ENCODE measurements around the gene CTNND2.

CTNND2 gene

GRCh38 chr5:11491404-11492075 is 412.7 kb downstream of the CTNND2 start:
- no peak for DNase-seq (ENCODE audit: low read depth)
- H3K9me3 ChIP-seq (ENCODE audit: control insufficient read depth, low read length), result no peaks in the 10 kb centered on the region
- no peaks in the 10 kb centered on the region for H3K36me3 ChIP-seq (ENCODE audit: control insufficient read depth, insufficient read depth, low read length, severe bottlenecking)
- no peak overlapping the region for H3K9ac ChIP-seq (ENCODE audit: low read length)
- H3K27me3 ChIP-seq (replicated peaks; ENCODE audit: control insufficient read depth, insufficient read depth, low read length), result no peaks in the 10 kb centered on the region
- H3K4me1 ChIP-seq (ENCODE audit: control insufficient read depth, insufficient read depth, low read length), result no peaks in the 10 kb centered on the region
- H3K4me3 ChIP-seq (ENCODE audit: low read length), result no peak overlapping the region

GRCh38 chr5:11483630-11484029 is 420.6 kb downstream of the CTNND2 start:
- Histone ChIP-seq H3K4me3 (ENCODE audit: low read length) (no peak overlapping the region), H3K9ac (ENCODE audit: low read length) (no peak overlapping the region), H3K27me3 (replicated peaks; ENCODE audit: control insufficient read depth, insufficient read depth, low read length) (no peaks in the 10 kb centered on the region), H3K9me3 (ENCODE audit: control insufficient read depth, low read length) (no peaks in the 10 kb centered on the region), H3K36me3 (ENCODE audit: control insufficient read depth, insufficient read depth, low read length, severe bottlenecking) (no peaks in the 10 kb centered on the region), H3K4me1 (ENCODE audit: control insufficient read depth, insufficient read depth, low read length) (peaks cover 12% of the 10 kb centered on the region)
- no peak for DNase-seq (ENCODE audit: low read depth)

GRCh38 chr5:11482011-11482410 is 422.2 kb downstream of the CTNND2 start:
- no peak overlapping the region for H3K4me3 ChIP-seq (ENCODE audit: low read length)
- peaks cover 12% of the 10 kb centered on the region for H3K4me1 ChIP-seq (ENCODE audit: control insufficient read depth, insufficient read depth, low read length)
- no peaks in the 10 kb centered on the region for H3K9me3 ChIP-seq (ENCODE audit: control insufficient read depth, low read length)
- no peaks in the 10 kb centered on the region for H3K36me3 ChIP-seq (ENCODE audit: control insufficient read depth, insufficient read depth, low read length, severe bottlenecking)
- H3K9ac ChIP-seq (ENCODE audit: low read length), result no peak overlapping the region
- no peak for DNase-seq (ENCODE audit: low read depth)
- H3K27me3 ChIP-seq (replicated peaks; ENCODE audit: control insufficient read depth, insufficient read depth, low read length), result no peaks in the 10 kb centered on the region

- no peak overlapping the region for H3K9ac ChIP-seq (ENCODE audit: low read length)
- DNase-seq (ENCODE audit: low read depth), result no peak
- no peaks in the 10 kb centered on the region for H3K4me1 ChIP-seq (ENCODE audit: control insufficient read depth, insufficient read depth, low read length)
- H3K36me3 ChIP-seq (ENCODE audit: control insufficient read depth, insufficient read depth, low read length, severe bottlenecking), result no peaks in the 10 kb centered on the region
- no peak overlapping the region for H3K4me3 ChIP-seq (ENCODE audit: low read length)
- no peaks in the 10 kb centered on the region for H3K27me3 ChIP-seq (replicated peaks; ENCODE audit: control insufficient read depth, insufficient read depth, low read length)
- H3K9me3 ChIP-seq (ENCODE audit: control insufficient read depth, low read length), result no peaks in the 10 kb centered on the region
Observed at GRCh38 chr5:11477786-11478185, 426.5 kb downstream of the CTNND2 start.

GRCh38 chr5:11476866-11477265 is 427.4 kb downstream of the CTNND2 start:
- Histone ChIP-seq H3K4me1 (ENCODE audit: control insufficient read depth, insufficient read depth, low read length) (no peaks in the 10 kb centered on the region), H3K36me3 (ENCODE audit: control insufficient read depth, insufficient read depth, low read length, severe bottlenecking) (no peaks in the 10 kb centered on the region), H3K9me3 (ENCODE audit: control insufficient read depth, low read length) (no peaks in the 10 kb centered on the region), H3K27me3 (replicated peaks; ENCODE audit: control insufficient read depth, insufficient read depth, low read length) (no peaks in the 10 kb centered on the region), H3K4me3 (ENCODE audit: low read length) (no peak overlapping the region), H3K9ac (ENCODE audit: low read length) (no peak overlapping the region)
- no peak for DNase-seq (ENCODE audit: low read depth)

DNA sequence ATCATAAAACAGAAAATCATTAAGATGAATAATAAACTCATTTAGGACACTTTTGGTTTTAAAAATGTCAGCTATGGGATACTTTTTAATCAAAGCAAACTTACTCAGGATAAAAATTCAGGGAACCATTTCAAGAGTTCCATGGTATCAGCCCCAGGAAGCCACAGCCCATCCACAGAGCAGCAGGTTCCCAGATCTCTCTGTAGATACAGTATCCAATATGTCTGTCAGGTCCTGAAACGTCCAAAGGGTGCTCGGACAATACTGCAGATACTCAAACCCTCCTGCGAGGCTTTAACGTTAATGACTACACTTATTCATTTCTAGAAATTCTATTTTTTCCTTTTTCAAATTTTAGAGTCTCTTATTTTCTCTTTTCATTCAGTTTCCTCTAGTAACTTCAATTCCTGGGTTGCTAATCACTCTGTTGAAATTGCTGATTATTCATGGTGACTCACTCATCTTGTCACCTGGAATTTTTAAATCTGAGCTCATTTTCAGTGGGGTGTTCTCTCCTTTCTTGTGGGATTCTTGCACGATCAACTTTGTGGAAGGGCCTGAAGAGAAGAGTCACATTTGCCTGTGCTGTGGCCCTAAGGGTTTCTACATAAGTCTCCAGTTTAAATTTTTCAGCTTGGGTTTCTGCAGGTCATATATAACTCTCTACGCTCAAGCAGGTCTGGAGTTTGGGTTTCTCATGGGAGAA is 435.8 kb downstream of the CTNND2 start:
- no peak for DNase-seq (ENCODE audit: low read depth)

DNA sequence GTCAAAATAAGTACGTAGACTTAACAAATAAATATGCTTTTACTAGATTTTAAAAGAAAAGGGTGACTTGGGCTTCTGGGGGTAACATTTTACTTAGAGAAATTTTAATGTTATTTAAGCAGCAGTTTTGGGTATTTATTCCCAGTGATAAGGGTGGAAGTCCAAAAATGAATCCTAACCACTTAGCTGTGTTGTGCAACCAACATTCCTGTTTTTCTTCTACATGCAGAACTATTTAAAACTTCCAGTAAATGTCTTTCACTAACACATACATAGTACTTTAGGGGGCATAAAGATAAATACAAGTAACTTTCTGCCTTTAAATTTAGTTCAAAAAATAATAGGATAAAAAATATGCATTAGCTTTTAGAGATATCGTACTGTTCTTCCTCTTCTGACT is 436.7 kb downstream of the CTNND2 start:
- H3K27me3 ChIP-seq (replicated peaks; ENCODE audit: control insufficient read depth, insufficient read depth, low read length), result no peaks in the 10 kb centered on the region
- DNase-seq (ENCODE audit: low read depth), result no peak
- H3K4me1 ChIP-seq (ENCODE audit: control insufficient read depth, insufficient read depth, low read length), result peaks cover 22% of the 10 kb centered on the region
- no peaks in the 10 kb centered on the region for H3K9me3 ChIP-seq (ENCODE audit: control insufficient read depth, low read length)
- no peaks in the 10 kb centered on the region for H3K36me3 ChIP-seq (ENCODE audit: control insufficient read depth, insufficient read depth, low read length, severe bottlenecking)
- peak overlapping the region; percentile 38 for H3K4me3 ChIP-seq (ENCODE audit: low read length)
- peak overlapping the region; percentile 13 for H3K9ac ChIP-seq (ENCODE audit: low read length)

More for the DNA sequence above, 435.8 kb downstream of the CTNND2 start:
- no peak overlapping the region for H3K4me3 ChIP-seq (ENCODE audit: low read length)
- no peaks in the 10 kb centered on the region for H3K27me3 ChIP-seq (replicated peaks; ENCODE audit: control insufficient read depth, insufficient read depth, low read length)
- H3K9me3 ChIP-seq (ENCODE audit: control insufficient read depth, low read length), result no peaks in the 10 kb centered on the region
- H3K9ac ChIP-seq (ENCODE audit: low read length), result peak overlapping the region; percentile 13
- peaks cover 22% of the 10 kb centered on the region for H3K4me1 ChIP-seq (ENCODE audit: control insufficient read depth, insufficient read depth, low read length)
- no peaks in the 10 kb centered on the region for H3K36me3 ChIP-seq (ENCODE audit: control insufficient read depth, insufficient read depth, low read length, severe bottlenecking)

- no peaks in the 10 kb centered on the region for H3K36me3 ChIP-seq (ENCODE audit: control insufficient read depth, insufficient read depth, low read length, severe bottlenecking)
- no peaks in the 10 kb centered on the region for H3K27me3 ChIP-seq (replicated peaks; ENCODE audit: control insufficient read depth, insufficient read depth, low read length)
- H3K4me1 ChIP-seq (ENCODE audit: control insufficient read depth, insufficient read depth, low read length), result no peaks in the 10 kb centered on the region
- DNase-seq (ENCODE audit: low read depth), result no peak
- no peak overlapping the region for H3K4me3 ChIP-seq (ENCODE audit: low read length)
- no peak overlapping the region for H3K9ac ChIP-seq (ENCODE audit: low read length)
- H3K9me3 ChIP-seq (ENCODE audit: control insufficient read depth, low read length), result no peaks in the 10 kb centered on the region
Observed at GRCh38 chr5:11459716-11460115, 444.5 kb downstream of the CTNND2 start.

DNA sequence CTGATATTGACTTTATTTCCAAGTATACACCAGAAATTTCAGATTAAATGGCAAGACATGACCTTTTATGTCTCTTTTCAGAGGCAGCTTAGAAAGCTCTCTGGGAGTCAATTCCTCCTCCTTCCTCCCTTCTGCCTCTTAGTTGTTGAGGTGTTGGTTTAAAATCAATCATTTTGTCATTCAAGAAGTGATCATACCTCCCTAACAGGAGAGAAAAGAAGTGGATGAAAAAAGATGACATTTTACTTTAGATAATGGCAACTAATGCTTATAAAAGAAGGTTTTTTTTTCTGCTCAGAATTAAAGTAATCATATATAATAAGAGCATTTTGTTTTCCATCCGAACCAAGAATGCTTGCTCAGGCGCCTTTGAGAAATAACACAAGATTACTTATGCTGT is 448.7 kb downstream of the CTNND2 start:
- H3K27me3 ChIP-seq (replicated peaks; ENCODE audit: control insufficient read depth, insufficient read depth, low read length), result no peaks in the 10 kb centered on the region
- no peaks in the 10 kb centered on the region for H3K4me1 ChIP-seq (ENCODE audit: control insufficient read depth, insufficient read depth, low read length)

GRCh38 chr5:11452852-11453251 is 451.4 kb downstream of the CTNND2 start:
- no peak for DNase-seq (ENCODE audit: low read depth)

More for the DNA sequence above, 448.7 kb downstream of the CTNND2 start:
- no peaks in the 10 kb centered on the region for H3K9me3 ChIP-seq (ENCODE audit: control insufficient read depth, low read length)
- no peak for DNase-seq (ENCODE audit: low read depth)
- no peak overlapping the region for H3K9ac ChIP-seq (ENCODE audit: low read length)
- no peak overlapping the region for H3K4me3 ChIP-seq (ENCODE audit: low read length)
- no peaks in the 10 kb centered on the region for H3K36me3 ChIP-seq (ENCODE audit: control insufficient read depth, insufficient read depth, low read length, severe bottlenecking)

GRCh38 chr5:11449966-11450365 is 454.3 kb downstream of the CTNND2 start:
- Histone ChIP-seq H3K9ac (ENCODE audit: low read length) (no peak overlapping the region), H3K27me3 (replicated peaks; ENCODE audit: control insufficient read depth, insufficient read depth, low read length) (no peaks in the 10 kb centered on the region), H3K36me3 (ENCODE audit: control insufficient read depth, insufficient read depth, low read length, severe bottlenecking) (no peaks in the 10 kb centered on the region), H3K9me3 (ENCODE audit: control insufficient read depth, low read length) (no peaks in the 10 kb centered on the region), H3K4me1 (ENCODE audit: control insufficient read depth, insufficient read depth, low read length) (no peaks in the 10 kb centered on the region), H3K4me3 (ENCODE audit: low read length) (no peak overlapping the region)
- DNase-seq (ENCODE audit: low read depth), result no peak

More at GRCh38 chr5:11452852-11453251, 451.4 kb downstream of the CTNND2 start:
- Histone ChIP-seq H3K36me3 (ENCODE audit: control insufficient read depth, insufficient read depth, low read length, severe bottlenecking) (no peaks in the 10 kb centered on the region), H3K9me3 (ENCODE audit: control insufficient read depth, low read length) (no peaks in the 10 kb centered on the region), H3K9ac (ENCODE audit: low read length) (no peak overlapping the region), H3K4me1 (ENCODE audit: control insufficient read depth, insufficient read depth, low read length) (no peaks in the 10 kb centered on the region), H3K4me3 (ENCODE audit: low read length) (no peak overlapping the region), H3K27me3 (replicated peaks; ENCODE audit: control insufficient read depth, insufficient read depth, low read length) (no peaks in the 10 kb centered on the region)
